ENCODE data around the gene CDPF1.

The CDPF1 gene

GRCh38 chr22:46240073-46240472 is 10.0 kb downstream of the CDPF1 start:
- H3K27ac ChIP-seq = no peak overlapping the region

GRCh38 chr22:46239261-46240048 is 10.6 kb downstream of the CDPF1 start:
- TF ChIP-seq ZFX (IDR thresholded peaks at IDR 0.05; ENCODE audit: borderline replicate concordance) (no peak), CTCF (IDR thresholded peaks at IDR 0.05) (no peak)
- H3K27ac ChIP-seq = no peak overlapping the region

More at GRCh38 chr22:46240073-46240472, 10.0 kb downstream of the CDPF1 start:
- TF ChIP-seq CTCF (IDR thresholded peaks at IDR 0.05) = no peak
- no peak for TF ChIP-seq ZFX (IDR thresholded peaks at IDR 0.05; ENCODE audit: borderline replicate concordance)

GRCh38 chr22:46238541-46238940 is 11.6 kb downstream of the CDPF1 start:
- H3K27ac ChIP-seq = no peak overlapping the region
- TF ChIP-seq CTCF (IDR thresholded peaks at IDR 0.05) (no peak), ZFX (IDR thresholded peaks at IDR 0.05; ENCODE audit: borderline replicate concordance) (no peak)

GRCh38 chr22:46237453-46238124 is 12.5 kb downstream of the CDPF1 start:
- no peak overlapping the region for H3K27ac ChIP-seq
- TF ChIP-seq ZFX (IDR thresholded peaks at IDR 0.05; ENCODE audit: borderline replicate concordance) (no peak), CTCF (IDR thresholded peaks at IDR 0.05) (no peak)

GRCh38 chr22:46234969-46235368 is 15.1 kb downstream of the CDPF1 start:
- TF ChIP-seq ZFX (IDR thresholded peaks at IDR 0.05; ENCODE audit: borderline replicate concordance) (no peak), CTCF (IDR thresholded peaks at IDR 0.05) (no peak)
- H3K27ac ChIP-seq = no peak overlapping the region

- no peak for TF ChIP-seq CTCF (IDR thresholded peaks at IDR 0.05)
- TF ChIP-seq ZFX (IDR thresholded peaks at IDR 0.05; ENCODE audit: borderline replicate concordance) = no peak
- H3K27ac ChIP-seq = no peak overlapping the region
Observed at GRCh38 chr22:46233231-46233630, 16.9 kb downstream of the CDPF1 start.

All from 22Rv1 (cell line).